Keratinocyte (primary cell): Measurements from ENCODE around the gene UBAC2. TPM values are rescaled to one million over a fixed set of nuclear protein-coding genes. Genes with fewer than 3 reads are reported as not detected.

Experiments used
- DNase-seq: peaks from one replicate; pipeline ENCODE4 v3.0.0-alpha.2; 2011; ENCODE audit warnings: low read depth, missing footprints, low spot score
- FAIRE-seq: peaks from 2 replicates; lab custom pipeline; 2011; peaks lifted over from hg19 to GRCh38; lab: Jason Lieb, UNC
- H2AFZ ChIP-seq: 2 replicates; pipeline ENCODE4 v1.6.0; 2012; ENCODE audit warnings: low read length, control low read depth, inconsistent platforms; ENCODE audit not compliant: control insufficient read depth
- H3K27ac ChIP-seq: 2 replicates; pipeline ENCODE4 v1.5.1; 2011; ENCODE audit warnings: low read length; ENCODE audit not compliant: control insufficient read depth, insufficient read depth
- H3K27me3 ChIP-seq: 3 replicates; pipeline ENCODE4 v1.6.0; 2011; ENCODE audit warnings: low read length; ENCODE audit not compliant: control insufficient read depth, insufficient read depth; ENCODE audit errors: extremely low read depth
- H3K36me3 ChIP-seq, 2 experiments: 2 replicates in 1 of 2; 3 replicates in 1 of 2; pipeline ENCODE4 v1.5.1; 2011; ENCODE audit warnings: low read length in 2 of 2, mild to moderate bottlenecking in 1 of 2; ENCODE audit not compliant: control insufficient read depth in 2 of 2, insufficient read depth in 2 of 2; ENCODE audit errors: extremely low read depth in 1 of 2
- H3K4me1 ChIP-seq: 3 replicates; pipeline ENCODE4 v1.5.1; 2011; ENCODE audit warnings: low read length; ENCODE audit not compliant: control insufficient read depth, insufficient read depth; ENCODE audit errors: extremely low read depth
- H3K4me2 ChIP-seq: 3 replicates; pipeline ENCODE4 v1.6.0; 2011; ENCODE audit warnings: low read depth, low read length; ENCODE audit not compliant: control insufficient read depth, insufficient read depth; ENCODE audit errors: extremely low read depth
- H3K4me3 ChIP-seq, 3 experiments: fragments of 200-600 bp in 1 of 3; sonication (generic) in 1 of 3; 2 replicates in 2 of 3; 3 replicates in 1 of 3; pipeline ENCODE4 v1.5.1; 2011 to 2016; ENCODE audit warnings: low read length in 3 of 3, mild to moderate bottlenecking in 3 of 3, control low read depth in 2 of 3, inconsistent platforms in 1 of 3, low read depth in 1 of 3, mixed read lengths in 1 of 3, mixed run types in 1 of 3, moderate library complexity in 1 of 3; ENCODE audit not compliant: control insufficient read depth in 2 of 3, insufficient read depth in 2 of 3; ENCODE audit errors: extremely low read depth in 1 of 3
- H3K79me2 ChIP-seq: 2 replicates; pipeline ENCODE4 v1.6.0; 2012; ENCODE audit warnings: low read length; ENCODE audit not compliant: control insufficient read depth, insufficient read depth
- H3K9ac ChIP-seq: 3 replicates; pipeline ENCODE4 v1.6.0; 2011; ENCODE audit warnings: low read length; ENCODE audit not compliant: control insufficient read depth, insufficient read depth; ENCODE audit errors: extremely low read depth
- H3K9me1 ChIP-seq: 3 replicates; pipeline ENCODE4 v1.6.0; 2011; ENCODE audit warnings: low read length; ENCODE audit not compliant: control insufficient read depth, insufficient read depth; ENCODE audit errors: extremely low read depth
- H3K9me3 ChIP-seq: 2 replicates; pipeline ENCODE4 v1.5.1; 2012; ENCODE audit warnings: low read depth, low read length; ENCODE audit not compliant: control insufficient read depth
- H4K20me1 ChIP-seq: 3 replicates; pipeline ENCODE4 v1.6.0; 2011; ENCODE audit warnings: low read length; ENCODE audit not compliant: control insufficient read depth, insufficient read depth; ENCODE audit errors: extremely low read depth
- EZH2 ChIP-seq: IDR thresholded peaks from one replicate; pipeline ENCODE4 v1.6.1; 2012; ENCODE audit warnings: inconsistent platforms, mild to moderate bottlenecking, low read length, moderate library complexity
- dilution Hi-C: fragments of 300-500 bp; cut with MboI; formaldehyde crosslinking; loops from one replicate; pipeline ENCODE4 v1.7.0; 2020; ENCODE audit warnings: low sequenced_read_pairs; ENCODE audit not compliant: extremely low pct_ligation_motif_present
- polyA plus RNA-seq, 5 experiments: library from polyadenylated mRNA; depleted of rRNA in 3 of 5; stranded (reverse) in 3 of 5; stranded (forward) in 1 of 5; unstranded in 1 of 5; fragments of >200 nt; gene quantifications; 1 replicate in 1 of 5; 2 replicates in 3 of 5; 3 replicates in 1 of 5; pipeline versions ENCODE4 v1.2.1 to v1.2.3, GENCODE V29; 2011 to 2012; ENCODE audit warnings: missing spikeins in 2 of 5, low read depth in 1 of 5, low replicate concordance in 1 of 5
- TF ChIP-seq, protein P1 (sequence below), 3 experiments: IDR thresholded peaks in 1 of 3; conservative IDR thresholded peaks in 1 of 3; optimal IDR thresholded peaks in 1 of 3; 2 replicates in 2 of 3; 3 replicates in 1 of 3; pipeline versions ENCODE3 to v1.5.1; 2011; ENCODE audit warnings: low read length in 3 of 3, mild to moderate bottlenecking in 3 of 3, moderate library complexity in 2 of 3, control low read depth in 1 of 3, inconsistent platforms in 1 of 3; ENCODE audit not compliant: insufficient read depth in 2 of 3; ENCODE audit errors: extremely low read depth in 1 of 3

The UBAC2 gene
- polyA plus RNA-seq, 1 donor (not counting 4 experiments of a cell fraction or from before 2014, with no cell fraction given): 104 TPM

DNA sequence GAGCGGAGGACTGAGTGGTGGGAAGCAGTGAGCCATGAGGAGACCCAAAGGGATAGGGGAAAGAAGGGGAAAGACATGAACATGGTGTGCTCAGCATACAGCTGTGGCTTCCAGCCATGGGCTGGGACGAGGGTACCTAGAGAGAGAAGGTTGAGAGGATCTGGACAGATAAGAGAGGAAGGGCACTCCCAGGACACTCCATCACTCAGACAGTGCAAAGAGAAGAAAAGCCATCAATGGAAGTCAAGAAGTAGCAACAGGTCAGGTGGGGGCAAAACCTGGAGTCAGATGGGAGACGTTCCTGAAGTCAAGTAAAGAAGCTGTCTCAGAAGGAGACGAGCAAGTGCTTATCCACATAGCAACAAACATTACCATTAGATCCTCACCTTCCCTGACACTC, 40.2 kb upstream of the UBAC2 start:
- Histone ChIP-seq H3K9me3 (no peaks in the 10 kb centered on the region), H3K27me3 (no peaks in the 10 kb centered on the region), H3K4me1 (no peaks in the 10 kb centered on the region), H3K9ac (no peak overlapping the region), H3K4me2 (no peak overlapping the region), H3K9me1 (no peaks in the 10 kb centered on the region), H3K27ac (no peak overlapping the region), H3K4me3 (no peak overlapping the region), H3K79me2 (no peaks in the 10 kb centered on the region), H3K36me3 (no peaks in the 10 kb centered on the region), H4K20me1 (no peaks in the 10 kb centered on the region), H2AFZ (no peak overlapping the region)
- no peak for FAIRE-seq
- TF ChIP-seq, protein P1, sequence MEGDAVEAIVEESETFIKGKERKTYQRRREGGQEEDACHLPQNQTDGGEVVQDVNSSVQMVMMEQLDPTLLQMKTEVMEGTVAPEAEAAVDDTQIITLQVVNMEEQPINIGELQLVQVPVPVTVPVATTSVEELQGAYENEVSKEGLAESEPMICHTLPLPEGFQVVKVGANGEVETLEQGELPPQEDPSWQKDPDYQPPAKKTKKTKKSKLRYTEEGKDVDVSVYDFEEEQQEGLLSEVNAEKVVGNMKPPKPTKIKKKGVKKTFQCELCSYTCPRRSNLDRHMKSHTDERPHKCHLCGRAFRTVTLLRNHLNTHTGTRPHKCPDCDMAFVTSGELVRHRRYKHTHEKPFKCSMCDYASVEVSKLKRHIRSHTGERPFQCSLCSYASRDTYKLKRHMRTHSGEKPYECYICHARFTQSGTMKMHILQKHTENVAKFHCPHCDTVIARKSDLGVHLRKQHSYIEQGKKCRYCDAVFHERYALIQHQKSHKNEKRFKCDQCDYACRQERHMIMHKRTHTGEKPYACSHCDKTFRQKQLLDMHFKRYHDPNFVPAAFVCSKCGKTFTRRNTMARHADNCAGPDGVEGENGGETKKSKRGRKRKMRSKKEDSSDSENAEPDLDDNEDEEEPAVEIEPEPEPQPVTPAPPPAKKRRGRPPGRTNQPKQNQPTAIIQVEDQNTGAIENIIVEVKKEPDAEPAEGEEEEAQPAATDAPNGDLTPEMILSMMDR (optimal IDR thresholded peaks at IDR 0.05 in 1 of 3, IDR thresholded peaks at IDR 0.05 in 1 of 3, conservative IDR thresholded peaks at IDR 0.05 in 1 of 3; ENCODE audit: extremely low read depth in 1 of 3, insufficient read depth in 2 of 3, low read length in 3 of 3): no peak
- TF ChIP-seq EZH2: no peak
- no peak for DNase-seq
- dilution Hi-C loops: no loop called here

DNA sequence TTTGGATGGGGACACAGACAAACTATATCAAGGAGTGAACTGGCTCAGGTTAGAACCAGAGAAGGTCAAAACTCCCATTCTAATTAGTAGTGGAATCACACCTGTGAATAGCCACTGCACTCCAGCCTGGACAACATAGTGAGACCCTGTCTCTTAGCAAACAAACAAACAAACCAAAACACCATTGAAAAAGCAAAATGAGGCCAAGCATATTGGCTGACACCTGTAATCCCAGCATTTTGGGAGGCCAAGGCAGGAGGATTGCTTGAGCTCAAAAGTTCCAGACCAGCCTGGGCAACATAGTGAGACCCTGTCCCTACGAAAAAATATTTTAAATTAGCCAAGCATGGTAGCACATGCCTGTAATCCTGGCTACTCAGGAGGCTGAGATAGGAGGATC, 39.1 kb upstream of the UBAC2 start:
- no peak for FAIRE-seq
- dilution Hi-C loops: no loop called here
- H3K9me1 ChIP-seq: no peaks in the 10 kb centered on the region

More for the DNA sequence above, 39.1 kb upstream of the UBAC2 start:
- Histone ChIP-seq H2AFZ (no peak overlapping the region), H3K79me2 (no peaks in the 10 kb centered on the region), H3K4me1 (no peaks in the 10 kb centered on the region), H4K20me1 (no peaks in the 10 kb centered on the region), H3K9me3 (no peaks in the 10 kb centered on the region), H3K4me2 (no peak overlapping the region), H3K9ac (no peak overlapping the region), H3K27me3 (no peaks in the 10 kb centered on the region), H3K27ac (no peak overlapping the region), H3K4me3 (no peak overlapping the region), H3K36me3 (no peaks in the 10 kb centered on the region)
- TF ChIP-seq, protein P1 (optimal IDR thresholded peaks at IDR 0.05 in 1 of 3, IDR thresholded peaks at IDR 0.05 in 1 of 3, conservative IDR thresholded peaks at IDR 0.05 in 1 of 3; ENCODE audit: extremely low read depth in 1 of 3, insufficient read depth in 2 of 3, low read length in 3 of 3): no peak
- no peak for TF ChIP-seq EZH2
- DNase-seq: no peak
